HG03442 (cell line): ENCODE data around the gene CLEC4G.
"Not testable (repeated sequence)": the region's sequence is repeated elsewhere in the genome, so short reads cannot be mapped to it uniquely, and the experiment has no call there.

Source experiments
- ATAC-seq: cut with Tn5 transposase; IDR thresholded peaks from one replicate; pipeline ENCODE4 v1.9.1; 2021; ENCODE audit warnings: mild to moderate bottlenecking, moderate library complexity; ENCODE audit not compliant: unreplicated experiment

Gene CLEC4G, protein sequence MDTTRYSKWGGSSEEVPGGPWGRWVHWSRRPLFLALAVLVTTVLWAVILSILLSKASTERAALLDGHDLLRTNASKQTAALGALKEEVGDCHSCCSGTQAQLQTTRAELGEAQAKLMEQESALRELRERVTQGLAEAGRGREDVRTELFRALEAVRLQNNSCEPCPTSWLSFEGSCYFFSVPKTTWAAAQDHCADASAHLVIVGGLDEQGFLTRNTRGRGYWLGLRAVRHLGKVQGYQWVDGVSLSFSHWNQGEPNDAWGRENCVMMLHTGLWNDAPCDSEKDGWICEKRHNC

DNA sequence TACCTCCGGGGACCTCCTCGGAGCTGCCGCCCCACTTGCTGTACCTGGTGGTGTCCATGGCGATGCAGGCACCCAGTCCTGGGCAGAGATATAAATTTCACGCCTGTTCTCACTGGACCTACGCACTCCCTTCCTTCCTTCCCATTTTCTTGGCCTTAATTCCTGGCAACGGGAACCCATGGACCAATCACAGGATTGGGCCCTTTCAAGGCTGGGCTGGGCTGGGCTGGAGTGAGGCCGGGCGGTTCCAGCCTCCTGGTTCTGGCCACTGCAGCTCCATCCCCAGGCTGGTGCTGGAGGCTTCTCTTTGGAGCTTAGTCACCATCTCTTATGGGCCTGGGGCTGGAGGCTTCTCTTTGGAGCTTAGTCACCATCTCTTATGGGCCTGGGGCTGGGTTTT lies at the start of gene CLEC4G:
CLEC4G (minus strand) TSS at position 66 of the 400 bp plus-strand sequence; CDS start at position 58, 8 bp downstream.
- ATAC-seq = no peak

DNA sequence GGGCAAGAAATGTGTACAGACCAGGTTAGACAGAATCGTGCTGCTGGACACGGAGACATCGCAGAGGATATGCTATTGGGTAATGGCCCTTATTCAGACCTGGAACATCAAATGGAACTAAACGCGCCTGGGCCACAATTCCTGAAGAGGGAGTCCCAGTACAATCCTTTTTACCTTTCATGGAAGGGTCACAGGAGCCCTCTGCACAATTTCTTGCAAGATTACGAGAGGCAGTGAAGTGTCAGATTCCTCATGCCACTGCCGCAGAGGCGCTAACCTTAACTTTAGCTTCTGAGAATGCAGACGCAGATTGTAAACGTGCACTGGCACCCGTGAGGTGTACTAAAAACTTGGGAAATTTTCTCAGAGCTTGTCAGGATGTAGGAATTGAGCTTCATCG lies 49.2 kb upstream of the CLEC4G start:
- no peak for ATAC-seq

DNA sequence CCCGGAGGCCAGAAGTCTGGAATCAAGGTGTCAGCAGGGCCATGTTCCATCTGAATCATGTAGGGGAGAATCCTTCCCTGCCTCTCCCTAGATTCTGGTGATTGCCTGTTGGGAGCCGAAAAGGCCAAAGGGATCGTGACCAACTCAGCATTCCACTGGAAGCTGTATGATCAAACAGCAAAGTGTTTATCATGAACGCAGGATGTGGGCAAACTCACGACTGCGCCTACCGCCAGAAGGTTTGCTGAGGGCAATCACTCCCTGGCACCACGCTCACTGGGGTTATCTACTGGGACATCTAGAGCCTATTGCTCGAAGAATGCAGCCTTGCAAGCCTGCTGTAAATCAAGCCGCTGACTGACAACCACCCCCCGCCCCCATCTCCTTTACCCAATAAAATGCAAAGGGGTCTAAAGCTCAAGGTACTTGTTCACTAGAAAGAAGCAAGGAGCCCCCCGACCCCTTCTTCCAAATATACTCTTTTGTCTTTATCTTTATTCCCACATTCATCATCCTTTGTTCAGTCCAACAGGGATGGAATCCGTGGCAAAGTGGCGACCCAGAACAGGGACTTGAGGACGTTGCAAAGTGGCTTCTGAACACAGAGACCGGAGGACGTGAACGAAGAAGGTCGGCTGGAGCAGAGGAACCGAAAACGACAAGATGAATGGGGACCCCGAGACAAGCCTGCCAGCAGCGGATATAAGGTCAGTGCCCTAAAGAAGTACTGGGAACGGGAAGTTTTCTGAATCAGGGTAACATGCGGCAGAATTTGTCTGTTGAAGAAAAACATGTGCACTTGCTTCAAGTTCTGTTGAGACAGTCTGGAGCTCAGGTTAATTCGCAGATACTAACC lies 47.9 kb upstream of the CLEC4G start:
- ATAC-seq = no peak

DNA sequence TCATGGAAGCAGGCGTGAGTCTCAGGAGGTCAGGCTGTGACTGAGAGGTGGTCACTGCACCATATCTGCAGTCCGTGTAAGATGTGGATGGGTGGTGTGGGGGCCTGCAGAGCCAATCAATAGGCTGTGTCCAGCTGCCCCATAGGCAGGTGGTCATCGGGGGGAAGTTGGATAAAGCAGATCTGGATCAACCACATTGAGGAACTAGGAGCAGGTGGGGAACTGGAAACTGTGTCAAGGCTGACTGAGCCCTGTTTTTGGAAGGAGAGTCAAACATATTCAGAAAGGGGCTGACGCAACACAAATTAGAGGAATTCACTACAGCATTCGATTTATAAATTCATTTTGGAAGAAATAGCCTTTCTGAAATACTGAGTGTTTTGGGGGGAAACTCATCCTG lies 46.2 kb upstream of the CLEC4G start:
- ATAC-seq = no peak

DNA sequence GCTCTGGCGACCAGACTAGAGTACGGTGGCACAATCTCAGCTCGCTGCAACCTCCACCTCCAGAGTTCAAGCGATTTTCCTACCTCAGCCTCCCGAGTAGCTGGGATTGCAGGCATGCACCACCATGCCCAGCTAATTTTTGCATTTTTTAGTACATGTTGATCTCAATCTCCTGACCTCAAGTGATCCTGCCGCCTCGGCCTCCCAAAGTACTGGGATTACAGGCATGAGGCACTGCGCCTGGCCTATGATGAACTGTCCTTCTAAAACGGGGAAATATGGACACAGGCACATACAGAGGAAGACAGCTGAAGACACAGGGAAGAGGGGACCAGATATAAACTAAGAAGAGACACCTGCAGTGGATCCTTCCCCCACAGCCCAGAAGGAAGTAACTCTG lies 43.9 kb upstream of the CLEC4G start:
- no peak for ATAC-seq

DNA sequence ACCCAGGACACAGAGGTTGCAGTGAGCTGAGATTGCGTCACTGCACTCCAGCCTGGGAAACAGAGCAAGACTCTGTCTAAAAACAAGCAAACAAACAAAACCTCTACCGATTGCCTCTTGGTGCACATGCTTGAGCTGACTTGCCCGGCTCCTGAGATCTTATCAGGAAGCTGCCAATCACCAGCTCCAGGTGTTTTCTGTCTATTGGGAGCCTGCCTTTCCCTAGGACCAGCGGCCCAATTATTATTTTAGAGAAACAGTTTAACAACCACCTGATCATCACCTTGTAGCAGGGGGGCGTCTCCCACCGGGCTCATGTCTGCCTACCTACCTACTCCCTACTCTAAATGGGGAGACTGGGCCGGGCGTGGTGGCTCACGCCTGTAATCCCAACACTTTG lies 41.9 kb upstream of the CLEC4G start:
- ATAC-seq = no peak

DNA sequence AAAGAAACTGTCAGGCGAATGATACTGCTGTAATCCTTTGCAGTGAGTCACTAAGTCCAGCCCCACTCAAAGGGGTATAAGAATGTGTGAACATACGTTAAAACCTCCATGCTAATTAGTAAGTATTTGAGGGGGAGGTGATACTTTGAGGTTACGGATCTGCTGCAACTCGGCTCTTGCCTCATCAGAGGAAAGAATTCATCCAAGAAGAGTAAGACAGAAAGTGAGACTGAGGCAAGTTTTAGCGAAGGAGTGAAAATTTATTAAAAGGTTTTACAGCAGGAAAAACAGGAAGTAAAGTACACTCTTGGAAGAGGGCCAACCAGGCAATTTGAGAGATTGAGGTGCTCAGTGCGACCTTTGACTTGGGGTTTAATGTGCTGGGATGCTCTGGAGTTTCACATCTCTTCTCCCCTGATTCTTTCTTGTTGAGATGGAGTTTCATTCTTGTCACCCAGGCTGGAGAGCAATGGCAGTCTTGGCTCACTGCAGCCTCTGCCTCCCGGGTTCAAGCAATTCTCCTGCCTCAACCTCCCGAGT lies 40.9 kb upstream of the CLEC4G start:
- ATAC-seq = no peak

DNA sequence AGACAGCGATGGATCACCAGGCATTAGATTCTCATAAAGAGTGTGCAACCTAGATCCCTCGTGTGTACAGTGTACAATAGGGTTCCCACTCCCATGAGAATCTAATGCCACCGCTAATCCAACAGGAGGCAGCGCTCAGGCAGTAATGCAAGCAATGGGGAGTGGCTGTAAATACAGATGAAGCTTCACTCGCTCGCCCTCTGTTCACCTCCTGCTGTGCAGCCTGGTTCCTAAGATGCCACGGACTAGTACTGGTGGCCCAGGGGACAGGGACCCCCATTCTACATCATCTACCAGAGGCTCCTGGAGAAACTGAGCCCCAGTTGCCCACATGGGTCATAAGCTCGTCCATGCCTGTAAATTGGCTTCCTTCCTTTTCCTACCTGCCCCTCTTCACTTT lies 39.2 kb upstream of the CLEC4G start:
- ATAC-seq = no peak

DNA sequence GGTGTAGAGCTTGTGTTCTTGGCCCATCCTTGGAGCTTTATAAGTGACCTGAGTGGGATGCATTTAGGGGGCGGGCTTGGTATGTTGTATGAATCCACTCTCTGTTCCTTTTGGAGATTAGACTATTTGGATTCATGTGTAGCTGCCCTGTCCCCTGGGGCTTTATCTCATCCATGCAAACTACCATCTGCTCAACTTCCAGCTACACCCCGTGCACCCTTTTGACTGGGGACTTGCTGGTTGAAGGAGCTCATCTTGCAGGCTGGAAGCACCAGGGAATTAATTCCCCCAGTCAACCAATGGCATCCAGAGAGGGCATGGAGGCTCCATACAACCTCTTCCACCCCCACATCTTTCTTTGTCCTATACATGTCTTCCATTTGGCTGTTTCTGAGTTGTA lies 37.3 kb upstream of the CLEC4G start:
- no peak for ATAC-seq

DNA sequence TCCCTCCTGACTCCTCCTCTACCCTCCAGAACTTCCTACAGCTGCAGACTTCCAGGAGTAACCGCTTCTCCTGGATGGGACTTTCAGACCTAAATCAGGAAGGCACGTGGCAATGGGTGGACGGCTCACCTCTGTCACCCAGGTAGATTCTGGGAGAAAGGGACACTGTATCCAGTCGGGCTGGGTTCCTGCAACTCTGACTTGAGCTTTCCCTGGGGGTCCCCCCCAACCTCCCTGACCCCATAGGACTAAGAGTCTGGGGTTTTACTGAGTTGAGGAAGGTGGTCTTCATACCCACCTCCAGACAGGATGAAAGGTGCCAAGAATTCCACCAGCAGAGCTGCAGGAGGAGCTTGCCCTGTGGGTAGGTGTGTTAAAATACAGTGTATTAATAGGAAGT lies 35.6 kb upstream of the CLEC4G start:
- ATAC-seq = no peak

DNA sequence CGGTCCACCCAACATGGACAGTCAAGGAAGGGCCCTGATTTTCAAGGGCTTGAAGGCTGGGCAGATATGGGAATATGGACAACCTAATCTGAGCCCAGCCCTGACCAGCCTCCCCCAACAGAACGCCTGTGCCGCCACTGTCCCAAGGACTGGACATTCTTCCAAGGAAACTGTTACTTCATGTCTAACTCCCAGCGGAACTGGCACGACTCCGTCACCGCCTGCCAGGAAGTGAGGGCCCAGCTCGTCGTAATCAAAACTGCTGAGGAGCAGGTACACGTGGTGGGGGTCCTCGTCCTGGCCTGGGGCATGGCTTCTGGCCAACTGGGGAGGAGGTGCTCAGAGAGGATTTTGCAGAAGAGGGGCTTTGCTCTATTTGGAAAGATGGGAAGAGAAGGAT lies 34.6 kb upstream of the CLEC4G start:
- no peak for ATAC-seq

DNA sequence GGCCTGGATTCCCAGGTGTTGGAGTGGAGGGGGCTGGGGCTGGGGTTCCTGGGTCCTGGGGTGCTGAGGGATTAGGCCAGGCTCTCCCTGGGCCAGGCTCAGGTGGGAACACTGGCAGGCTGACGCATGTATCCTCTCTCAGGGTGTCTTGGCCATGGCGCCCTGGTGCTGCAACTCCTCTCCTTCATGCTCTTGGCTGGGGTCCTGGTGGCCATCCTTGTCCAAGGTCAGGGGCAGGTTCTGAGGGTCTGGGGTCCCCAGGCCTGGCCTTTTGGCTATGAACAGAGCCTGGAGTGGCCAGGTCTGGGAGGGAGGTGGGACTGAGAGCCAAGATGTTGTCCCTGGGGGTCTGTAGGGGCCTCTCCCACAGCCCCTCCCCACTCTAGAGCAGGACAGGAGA lies 33.1 kb upstream of the CLEC4G start:
- ATAC-seq = not testable (repeated sequence)

DNA sequence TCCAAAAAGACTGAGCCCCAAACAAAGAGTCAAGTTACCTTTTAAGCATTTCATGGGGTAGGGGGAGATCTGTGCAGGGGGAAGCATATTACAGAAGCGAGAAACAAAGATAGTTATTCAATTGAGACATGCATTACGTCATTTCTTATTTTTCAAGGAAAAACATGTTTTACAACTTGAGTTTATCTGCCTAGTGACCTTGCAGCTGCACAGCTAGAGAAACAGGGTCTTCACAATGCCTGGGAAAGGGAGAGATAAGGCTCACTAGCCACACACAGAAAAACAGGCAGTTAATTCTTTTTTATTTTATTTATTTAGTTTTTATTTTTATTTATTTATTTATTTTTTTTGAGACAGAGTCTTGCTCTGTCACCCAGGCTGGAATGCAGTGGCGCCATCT lies 32.2 kb upstream of the CLEC4G start:
- not testable (repeated sequence) for ATAC-seq

DNA sequence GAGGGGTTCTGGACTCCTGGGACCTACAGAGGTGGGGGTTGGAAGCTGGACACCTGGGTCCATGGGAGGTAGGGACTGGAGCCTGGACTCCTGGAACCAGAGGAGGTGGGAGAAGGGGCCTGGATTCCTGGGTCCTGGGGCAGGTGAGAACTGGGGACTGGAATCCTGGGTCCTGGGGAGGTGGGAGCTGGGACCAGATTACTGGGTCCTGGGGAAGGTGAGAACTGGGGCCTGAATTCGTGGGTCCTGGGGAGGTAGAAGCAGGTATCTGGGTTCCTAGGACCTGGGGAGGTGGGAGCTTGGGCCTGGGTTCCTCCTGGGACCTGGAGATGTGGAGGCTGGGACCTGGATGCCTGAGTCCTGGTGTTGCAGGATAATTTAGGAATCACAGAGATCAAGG lies 31.8 kb upstream of the CLEC4G start:
- ATAC-seq = no peak

DNA sequence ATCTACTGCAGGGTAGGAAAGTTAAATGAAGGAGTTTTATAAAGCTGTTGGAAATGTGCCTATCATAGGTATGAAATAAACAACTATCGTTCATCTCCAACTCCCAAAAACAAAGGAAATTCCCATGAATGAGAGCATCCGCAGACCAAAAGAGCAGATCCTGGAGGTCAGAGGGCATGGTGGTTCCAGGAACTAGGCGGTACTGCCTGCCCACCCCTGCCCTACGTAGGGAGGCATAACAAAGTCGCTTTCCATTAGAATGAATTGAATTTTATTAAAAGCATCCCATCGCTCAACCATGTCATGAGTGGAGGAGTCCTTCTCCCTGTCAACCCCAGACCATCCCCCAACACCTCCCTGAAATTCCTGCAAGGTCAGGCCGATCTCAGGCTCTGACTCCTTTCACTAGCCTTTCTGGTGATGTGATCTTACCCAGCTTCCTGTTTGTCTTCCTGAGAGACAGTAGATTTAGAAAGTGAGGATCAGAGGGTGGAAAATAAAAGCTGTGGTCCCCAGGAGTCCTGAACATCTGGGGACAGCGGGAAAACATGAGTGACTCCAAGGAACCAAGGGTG lies 30.9 kb upstream of the CLEC4G start, which contains the start of gene CLEC4M:
CLEC4M (plus strand) TSS at position 525 of the 575 bp plus-strand sequence; CDS start at position 549, 24 bp downstream.
- no peak for ATAC-seq

DNA sequence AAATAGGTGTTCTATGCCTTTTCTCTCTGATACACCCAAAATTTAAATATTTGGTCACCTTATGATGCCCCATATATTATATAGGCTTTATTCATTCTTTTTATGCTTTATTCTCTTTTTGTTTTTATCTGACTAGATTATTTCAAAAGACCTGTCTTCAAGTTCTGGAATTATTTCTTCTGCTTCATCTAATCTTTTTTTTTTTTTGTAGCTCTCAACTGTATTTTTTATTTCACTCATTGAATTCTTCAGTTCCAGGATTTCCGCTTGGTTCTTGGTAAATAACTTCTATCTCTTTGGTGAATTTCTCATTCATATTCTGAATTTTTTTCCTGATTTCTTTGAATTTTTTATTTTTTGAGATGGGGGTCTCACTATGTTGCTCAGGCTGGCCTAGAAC lies 27.2 kb upstream of the CLEC4G start:
- no peak for ATAC-seq

DNA sequence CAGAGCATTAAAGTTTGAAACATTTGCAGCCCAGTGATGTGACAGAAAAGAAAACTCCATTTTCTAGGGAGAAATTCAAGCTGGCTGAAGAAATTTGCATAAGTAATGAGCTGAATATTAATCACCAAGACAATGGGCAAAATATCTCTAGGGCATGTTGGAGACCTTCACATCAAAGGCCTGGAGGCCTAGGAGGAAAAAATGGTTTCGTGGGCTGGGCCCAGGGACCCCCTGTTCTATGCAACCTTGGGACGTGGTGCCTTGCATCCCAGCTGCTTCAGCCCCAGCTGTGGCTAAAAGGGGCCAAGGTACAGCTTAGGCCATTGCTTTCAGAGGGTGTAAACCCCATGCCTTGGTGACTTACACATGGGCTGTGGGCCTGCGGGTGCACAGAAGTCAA lies 25.4 kb upstream of the CLEC4G start:
- no peak for ATAC-seq

DNA sequence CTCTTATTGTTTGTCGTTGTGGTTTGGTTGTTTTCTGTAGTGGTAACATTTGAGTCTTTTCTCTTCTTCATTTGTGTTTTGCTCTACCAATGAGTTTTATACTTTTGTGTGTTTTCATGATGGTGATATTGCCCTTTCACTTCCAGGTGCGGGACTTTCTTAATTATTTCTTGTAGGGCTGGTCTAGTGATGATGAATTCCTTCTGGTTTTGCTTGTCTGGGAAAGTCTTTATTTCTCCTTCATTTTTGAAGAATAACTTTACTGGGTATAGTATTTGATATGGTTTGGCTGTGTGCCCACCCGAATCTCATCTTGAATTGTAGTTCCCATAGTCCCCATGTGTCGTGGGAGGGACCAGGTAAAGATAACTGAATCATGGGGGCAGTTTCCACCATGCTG lies 24.3 kb upstream of the CLEC4G start:
- no peak for ATAC-seq

DNA sequence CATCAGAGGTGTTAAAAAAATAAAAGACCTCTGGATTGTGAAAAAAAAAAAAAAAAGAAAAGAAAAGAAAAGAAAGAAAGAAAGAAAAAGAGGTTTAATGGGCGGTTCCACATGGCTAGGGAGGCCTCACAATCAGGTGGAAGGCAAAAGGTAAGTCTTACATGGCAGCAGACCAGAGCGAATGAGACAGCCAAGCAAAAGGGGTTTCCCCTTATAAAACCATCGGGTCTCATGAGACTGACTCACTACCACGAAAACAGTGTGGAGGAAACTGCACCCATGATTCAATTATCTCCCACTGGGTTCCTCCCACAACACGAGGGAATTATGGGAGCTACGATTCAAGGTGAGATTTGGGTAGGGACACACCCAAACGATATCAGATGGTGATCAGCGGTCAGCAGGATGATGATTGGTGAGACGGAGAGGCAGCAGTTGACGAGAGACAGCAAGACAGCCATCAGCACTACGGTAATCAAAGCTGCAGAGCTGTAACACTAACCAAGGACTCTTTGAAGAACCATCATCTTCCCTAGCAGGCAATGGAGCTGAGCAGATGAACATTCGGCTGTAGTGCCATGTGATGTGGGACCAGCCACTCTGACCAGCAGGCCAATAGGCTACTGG lies 19.4 kb upstream of the CLEC4G start:
- no peak for ATAC-seq

DNA sequence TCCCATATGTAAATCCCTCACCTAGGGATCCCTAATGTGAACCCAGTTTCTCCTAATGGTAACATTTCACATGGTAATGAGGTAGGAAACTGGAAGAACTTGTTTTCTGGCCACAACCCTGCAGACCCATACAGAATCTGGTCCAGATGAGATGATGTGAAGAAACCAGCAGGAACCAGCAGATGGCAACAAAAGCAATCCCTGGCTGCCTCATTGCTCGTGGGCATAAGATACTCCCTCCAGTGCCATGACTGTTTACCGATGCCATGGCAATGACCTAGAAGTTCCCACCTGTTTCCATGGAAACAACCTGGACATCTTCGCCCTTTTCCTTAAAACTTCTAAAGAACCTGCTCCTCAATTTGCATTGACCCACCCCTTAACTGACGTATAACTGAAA lies 16.8 kb upstream of the CLEC4G start:
- ATAC-seq = no peak

DNA sequence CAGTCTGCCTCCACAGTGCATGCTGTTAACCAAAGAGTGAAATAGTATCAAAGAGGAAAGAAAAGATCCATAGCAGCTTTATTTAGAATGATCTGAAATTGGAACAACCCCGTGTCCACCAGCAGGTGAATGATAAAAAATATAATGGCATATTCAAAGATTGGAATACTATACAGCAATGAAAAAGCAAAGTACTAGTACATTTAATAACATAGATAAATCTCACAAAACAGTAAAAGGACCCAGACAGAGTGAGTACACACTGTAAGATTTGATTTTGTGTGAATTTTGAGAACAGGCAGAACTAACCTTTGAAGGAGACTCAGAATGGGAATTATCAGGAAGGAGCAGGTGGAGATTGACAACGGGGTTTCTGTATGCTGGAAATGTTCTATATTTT lies 16.3 kb upstream of the CLEC4G start:
- no peak for ATAC-seq
